GM18909 (cell line): Measurements from ENCODE around the gene PBRM1.

ENCODE experiments used
- ATAC-seq: cut with Tn5 transposase; IDR thresholded peaks from one replicate; pipeline ENCODE4 v1.9.1; 2021; ENCODE audit warnings: mild to moderate bottlenecking; ENCODE audit not compliant: unreplicated experiment, poor library complexity

PBRM1 gene

DNA sequence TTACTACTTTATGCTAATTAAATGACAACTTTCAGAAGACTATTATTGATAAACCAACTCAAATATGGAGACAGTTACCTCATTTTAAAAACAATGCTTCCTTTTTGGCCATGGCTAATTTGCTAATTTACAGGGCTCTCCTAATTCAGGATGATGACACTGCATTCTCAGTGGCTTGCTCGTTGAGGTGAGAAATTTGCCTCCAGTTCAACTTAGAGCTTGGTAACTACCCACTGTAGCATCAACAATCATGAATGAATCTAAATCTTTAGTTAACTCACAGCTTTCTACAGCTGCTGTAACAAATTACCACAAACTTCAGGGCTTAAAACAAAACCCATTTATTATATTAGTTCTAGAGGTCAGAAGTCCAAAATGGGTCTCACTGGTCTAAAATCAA is 14.0 kb downstream of the PBRM1 start:
- no peak for ATAC-seq

- peak; percentile 74 for ATAC-seq
Measured at GRCh38 chr3:52670621-52671521, 14.8 kb downstream of the PBRM1 start.

DNA sequence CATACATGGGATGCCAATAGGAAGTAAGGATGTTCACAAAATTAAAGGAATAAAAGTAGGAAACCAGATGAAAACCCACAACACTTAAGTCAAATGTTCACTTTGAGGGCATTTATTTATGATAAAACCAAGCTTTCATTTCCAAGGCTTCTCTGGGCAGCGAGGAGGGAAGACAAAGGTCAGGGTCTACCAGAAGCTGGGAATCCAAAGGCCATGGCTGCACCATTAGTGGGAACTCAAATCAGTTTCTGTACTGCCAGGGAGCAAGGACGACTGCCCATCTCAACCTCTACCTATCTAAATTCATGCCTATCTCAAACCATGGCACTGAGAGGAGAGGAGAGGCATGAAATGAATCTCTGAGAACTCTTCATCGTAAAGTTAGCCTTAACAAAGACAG is 22.6 kb downstream of the PBRM1 start:
- no peak for ATAC-seq

- ATAC-seq: no peak
Measured at GRCh38 chr3:52660046-52660445, 25.7 kb downstream of the PBRM1 start.

DNA sequence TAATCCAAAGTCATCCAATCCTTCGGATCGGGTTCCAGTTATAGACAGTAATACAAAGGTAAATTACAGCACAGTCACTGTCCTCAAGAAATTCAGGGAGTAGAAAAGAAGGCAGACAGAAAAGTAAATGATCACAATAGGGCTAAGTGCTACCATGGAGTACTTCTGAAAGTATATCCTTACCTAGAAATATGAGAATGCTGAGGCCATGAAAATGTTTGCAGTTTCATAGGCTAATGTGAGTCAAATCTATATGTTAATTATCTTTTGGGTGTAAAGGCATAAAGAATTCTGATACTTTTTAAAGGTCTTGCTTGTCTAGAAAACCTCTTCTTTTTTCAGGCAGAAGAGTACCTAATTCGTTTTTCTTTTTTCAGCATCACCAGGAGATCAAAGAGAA is 29.8 kb downstream of the PBRM1 start:
- ATAC-seq: no peak

GRCh38 chr3:52651592-52651991 is 34.1 kb downstream of the PBRM1 start:
- ATAC-seq: no peak

DNA sequence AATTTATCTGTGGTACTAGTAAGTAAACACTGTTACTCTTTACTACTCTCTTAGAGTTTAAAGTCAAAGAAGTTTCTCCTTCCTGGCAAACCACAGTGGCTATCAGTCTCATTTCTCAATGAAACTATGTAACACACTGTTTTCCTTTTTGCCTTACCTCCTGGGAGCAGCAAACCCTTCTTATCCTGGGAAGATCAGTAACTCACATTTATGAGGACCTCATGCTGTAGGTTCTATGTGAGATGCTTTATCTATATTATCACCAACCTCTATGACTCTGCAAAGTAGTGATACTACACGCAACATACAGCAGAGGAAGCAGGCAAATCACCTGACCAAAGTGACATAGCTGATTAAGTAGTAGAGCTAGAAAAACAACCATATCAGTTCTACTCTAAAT is 35.3 kb downstream of the PBRM1 start:
- no peak for ATAC-seq

- no peak for ATAC-seq
Measured at GRCh38 chr3:52649461-52650210, 36.1 kb downstream of the PBRM1 start.

DNA sequence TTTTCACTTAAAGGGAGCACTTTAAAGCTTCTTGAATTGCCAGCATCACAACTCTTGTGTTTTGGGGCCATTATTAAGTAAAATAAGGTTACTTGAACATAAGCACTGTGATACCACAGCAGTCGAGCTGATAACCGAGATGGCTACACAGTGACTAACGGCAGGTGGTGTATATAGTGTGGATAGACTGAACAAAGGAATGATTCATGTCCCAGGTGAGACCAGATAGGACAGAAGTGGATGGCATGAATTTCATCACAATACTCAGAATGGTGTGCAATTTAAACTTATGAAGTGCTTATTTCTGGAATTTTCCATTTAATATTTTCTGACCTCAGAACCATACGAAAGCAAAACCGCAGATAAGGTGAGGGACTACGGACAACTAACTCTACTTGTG is 40.2 kb downstream of the PBRM1 start:
- ATAC-seq: no peak

DNA sequence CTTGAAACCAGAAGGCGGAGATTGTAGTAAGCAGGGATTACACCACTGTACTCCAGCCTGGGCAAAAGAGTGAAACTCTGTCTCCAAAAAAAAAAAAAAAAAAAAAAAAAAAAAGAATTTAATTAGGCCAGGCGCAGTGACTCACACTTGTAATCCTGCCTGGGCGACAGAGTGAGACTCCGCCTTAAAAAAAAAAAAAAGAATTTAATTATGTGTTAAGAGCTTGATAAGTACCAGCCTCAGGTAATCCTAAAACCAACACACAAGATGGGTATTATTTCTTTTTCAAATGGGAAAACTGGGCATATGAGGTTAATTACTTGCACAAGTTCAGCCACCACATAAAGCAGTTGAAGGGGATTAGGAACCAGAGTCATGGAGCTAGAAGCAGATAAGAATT is 49.0 kb downstream of the PBRM1 start:
- no peak for ATAC-seq

GRCh38 chr3:52633786-52634185 is 51.9 kb downstream of the PBRM1 start:
- no peak for ATAC-seq

GRCh38 chr3:52625041-52625440 is 60.7 kb downstream of the PBRM1 start:
- no peak for ATAC-seq

GRCh38 chr3:52623234-52623792 is 62.4 kb downstream of the PBRM1 start:
- ATAC-seq: no peak

- no peak for ATAC-seq
Measured at GRCh38 chr3:52620580-52620979, 65.1 kb downstream of the PBRM1 start.

- ATAC-seq: no peak
Measured at GRCh38 chr3:52615166-52615565, 70.5 kb downstream of the PBRM1 start.

DNA sequence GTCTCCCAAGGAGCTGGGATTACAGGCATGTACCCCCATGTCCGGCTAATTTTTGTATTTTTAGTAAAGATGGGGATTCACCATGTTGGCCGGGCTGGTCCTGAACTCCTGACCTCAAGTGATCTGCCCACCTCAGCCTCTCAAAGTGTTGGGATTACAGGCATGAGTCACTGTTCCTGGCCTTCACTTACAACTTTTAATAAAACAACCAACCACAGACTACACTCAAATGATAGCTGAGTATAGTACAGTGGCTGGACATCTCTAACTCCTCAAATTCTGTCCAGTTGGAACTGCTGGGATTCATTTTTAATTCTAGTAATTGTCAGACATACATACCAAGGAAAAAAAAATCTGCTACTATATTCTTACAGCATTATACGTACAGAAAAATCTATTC is 71.0 kb downstream of the PBRM1 start:
- no peak for ATAC-seq

GRCh38 chr3:52609316-52609815 is 76.3 kb downstream of the PBRM1 start:
- no peak for ATAC-seq

GRCh38 chr3:52608337-52608736 is 77.4 kb downstream of the PBRM1 start:
- ATAC-seq: no peak

- ATAC-seq: no peak
Measured at GRCh38 chr3:52606373-52607085, 79.2 kb downstream of the PBRM1 start.

GRCh38 chr3:52600258-52600657 is 85.5 kb downstream of the PBRM1 start:
- ATAC-seq: no peak
